DMS53 treated with DMSO at 0.1 percent for 48 hours (cell line): ENCODE measurements around the gene WDR43.

ENCODE experiments used
- DNase-seq: peaks from one replicate; lab custom pipeline; 2025; ENCODE audit not compliant: unreplicated experiment; lab: John Stamatoyannopoulos, UW

Gene WDR43

DNA sequence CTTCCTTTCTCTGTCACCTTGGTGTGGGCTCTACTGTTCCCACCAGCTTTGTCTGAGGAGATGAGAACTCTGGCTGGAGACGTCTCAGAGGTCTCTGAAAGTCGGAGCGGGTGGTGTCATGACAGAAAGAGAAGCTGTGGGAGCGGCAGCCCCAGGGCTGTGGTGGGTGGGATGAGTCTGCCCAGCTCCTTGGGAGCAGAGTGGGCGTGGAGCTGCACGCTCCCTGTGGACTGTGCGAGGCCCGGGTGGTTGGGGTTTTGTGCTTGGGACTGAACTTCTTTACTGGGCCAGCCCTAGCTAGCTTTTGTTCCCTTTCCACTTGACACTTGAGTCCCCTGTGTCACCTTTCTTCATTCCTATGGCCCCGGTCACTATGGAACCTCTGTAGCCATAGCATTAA, 97.0 kb downstream of the WDR43 start:
- no peak for DNase-seq

DNA sequence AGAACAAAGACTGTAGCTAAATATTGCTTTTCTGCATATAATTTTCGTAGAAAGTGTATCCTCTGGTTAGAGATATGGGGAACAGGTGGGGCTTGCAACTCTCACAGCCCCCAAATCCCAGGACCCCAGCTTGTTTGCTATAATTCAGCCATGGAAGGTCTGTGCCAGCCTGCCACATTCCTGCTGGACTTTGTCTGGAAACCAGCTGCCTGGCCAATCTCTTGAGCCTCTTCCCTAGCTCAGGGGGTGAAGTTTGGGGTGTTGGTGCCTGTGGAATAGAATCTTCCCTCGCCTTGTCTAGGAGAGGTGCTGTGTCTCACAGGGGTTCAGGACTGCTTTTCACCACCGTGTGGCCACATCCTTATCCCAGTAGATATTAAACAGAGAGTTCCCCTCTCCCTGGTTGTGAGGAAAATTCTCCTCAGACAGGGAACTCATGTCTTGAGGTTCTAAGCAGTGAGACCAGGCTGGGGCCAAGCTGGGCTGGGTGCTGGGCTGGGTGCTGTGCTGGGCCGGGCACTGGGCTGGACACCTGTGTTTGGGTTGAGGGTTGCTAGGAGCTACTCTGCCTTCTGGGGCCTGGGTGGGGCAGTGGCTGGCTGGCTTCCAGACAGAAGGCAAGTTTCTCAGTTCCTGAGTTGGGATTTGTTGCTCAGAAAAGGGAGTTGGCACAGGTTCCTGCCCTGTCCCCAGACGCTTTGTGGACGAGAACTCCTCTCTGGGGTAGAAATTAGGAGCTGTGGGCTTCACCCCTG, 98.9 kb downstream of the WDR43 start:
- DNase-seq: no peak

DNA sequence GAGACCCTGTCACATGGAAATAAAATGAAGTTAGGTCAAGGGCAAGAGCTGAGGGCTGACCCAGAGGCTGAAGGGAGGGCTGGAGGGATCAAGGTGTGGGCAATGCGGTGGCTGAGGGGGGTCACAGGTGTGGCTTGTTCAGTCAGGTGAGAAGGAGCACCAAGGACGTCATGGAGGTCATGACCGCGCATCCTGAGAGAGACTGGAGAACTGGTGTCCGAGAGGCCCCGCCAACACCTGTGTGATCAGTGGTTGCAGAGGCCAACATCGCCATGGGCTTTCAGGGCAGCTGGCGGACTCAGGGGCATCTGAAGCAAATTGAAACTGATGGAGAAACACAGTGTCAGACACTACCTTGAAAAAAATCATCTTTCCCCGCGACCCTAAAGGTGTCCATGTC, 99.6 kb downstream of the WDR43 start:
- no peak for DNase-seq

GRCh38 chr2:28994679-28995078, 100.2 kb downstream of the WDR43 start:
- no peak for DNase-seq

DNA sequence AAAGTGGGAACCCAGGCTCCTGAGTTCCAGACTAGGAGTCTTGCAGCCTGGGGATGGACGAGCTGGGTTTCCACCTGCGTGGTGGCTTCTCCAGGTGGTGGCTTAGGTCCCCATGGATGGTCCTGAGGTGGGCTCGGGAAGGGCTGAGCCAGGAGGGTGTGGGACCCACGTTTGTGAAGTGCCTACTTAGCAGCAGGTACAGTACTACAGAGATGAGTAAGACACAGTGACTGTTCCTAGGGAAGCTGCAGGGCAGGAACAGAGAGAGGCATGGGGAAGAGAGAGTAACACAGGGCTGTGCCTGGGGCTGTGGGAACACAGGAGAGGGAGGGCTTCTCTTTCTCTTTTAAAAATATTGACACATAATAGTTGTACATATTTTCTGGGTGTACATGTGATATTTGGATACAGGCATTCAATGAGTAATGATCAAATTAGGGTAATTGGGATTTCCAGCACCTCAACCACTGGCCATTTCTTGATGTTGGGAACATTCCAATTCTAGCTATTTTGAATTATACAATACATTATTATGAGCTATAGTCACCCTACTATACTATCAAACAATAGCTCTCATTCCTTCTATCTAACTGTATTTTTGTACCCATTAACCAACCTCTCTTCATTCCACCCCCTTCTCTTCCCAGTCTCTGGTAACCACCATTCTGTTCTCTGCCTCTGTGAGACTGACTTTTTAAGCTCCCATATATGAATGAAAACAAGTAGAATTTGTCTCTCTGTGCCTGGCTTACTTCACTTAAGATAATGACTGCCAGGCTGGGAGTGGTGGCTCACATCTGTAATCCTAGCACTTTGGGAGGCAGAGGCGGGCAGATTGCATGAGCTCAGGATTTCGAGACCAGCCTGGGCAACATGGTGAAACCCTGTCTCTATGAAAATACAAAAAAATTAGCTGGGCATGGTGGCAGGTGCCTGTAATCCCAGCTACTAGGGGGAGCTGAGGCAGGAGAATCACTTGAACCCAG, 101.6 kb downstream of the WDR43 start:
- no peak for DNase-seq

GRCh38 chr2:28997237-28997846, 102.9 kb downstream of the WDR43 start:
- DNase-seq: no peak
